ENCODE measurements around the gene MTA3.

Gene MTA3

DNA sequence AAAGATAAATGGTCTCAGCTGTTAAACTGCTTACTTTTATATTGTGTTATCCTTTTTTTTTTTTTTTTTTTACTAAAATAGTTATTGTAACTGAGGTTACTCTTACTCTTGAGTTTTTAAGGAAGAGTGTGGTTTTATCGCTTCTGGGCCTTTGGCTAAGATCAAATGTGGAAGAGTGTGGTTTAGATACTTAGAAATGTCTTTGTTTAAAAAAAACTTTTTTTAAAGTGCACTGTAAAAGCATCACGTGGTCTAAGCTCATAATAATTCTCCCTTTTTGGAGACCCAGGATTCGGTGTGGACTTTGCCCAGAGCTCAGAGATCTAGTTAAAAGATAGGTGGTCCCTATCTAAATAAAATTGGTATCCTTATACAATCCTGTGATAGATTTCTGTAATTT, 207.4 kb downstream of the MTA3 start:
- Histone ChIP-seq H3K27me3 (ENCODE audit: insufficient read depth, poor library complexity, severe bottlenecking) (no peaks in the 10 kb centered on the region), H3K4me3 (replicated peaks; ENCODE audit: insufficient read depth, low read length) (no peak overlapping the region), H3K27ac (replicated peaks) (no peak overlapping the region)
- no peak for DNase-seq (ENCODE audit: low read depth in 1 of 2, low spot score in 1 of 2)
- TF ChIP-seq, protein P1, sequence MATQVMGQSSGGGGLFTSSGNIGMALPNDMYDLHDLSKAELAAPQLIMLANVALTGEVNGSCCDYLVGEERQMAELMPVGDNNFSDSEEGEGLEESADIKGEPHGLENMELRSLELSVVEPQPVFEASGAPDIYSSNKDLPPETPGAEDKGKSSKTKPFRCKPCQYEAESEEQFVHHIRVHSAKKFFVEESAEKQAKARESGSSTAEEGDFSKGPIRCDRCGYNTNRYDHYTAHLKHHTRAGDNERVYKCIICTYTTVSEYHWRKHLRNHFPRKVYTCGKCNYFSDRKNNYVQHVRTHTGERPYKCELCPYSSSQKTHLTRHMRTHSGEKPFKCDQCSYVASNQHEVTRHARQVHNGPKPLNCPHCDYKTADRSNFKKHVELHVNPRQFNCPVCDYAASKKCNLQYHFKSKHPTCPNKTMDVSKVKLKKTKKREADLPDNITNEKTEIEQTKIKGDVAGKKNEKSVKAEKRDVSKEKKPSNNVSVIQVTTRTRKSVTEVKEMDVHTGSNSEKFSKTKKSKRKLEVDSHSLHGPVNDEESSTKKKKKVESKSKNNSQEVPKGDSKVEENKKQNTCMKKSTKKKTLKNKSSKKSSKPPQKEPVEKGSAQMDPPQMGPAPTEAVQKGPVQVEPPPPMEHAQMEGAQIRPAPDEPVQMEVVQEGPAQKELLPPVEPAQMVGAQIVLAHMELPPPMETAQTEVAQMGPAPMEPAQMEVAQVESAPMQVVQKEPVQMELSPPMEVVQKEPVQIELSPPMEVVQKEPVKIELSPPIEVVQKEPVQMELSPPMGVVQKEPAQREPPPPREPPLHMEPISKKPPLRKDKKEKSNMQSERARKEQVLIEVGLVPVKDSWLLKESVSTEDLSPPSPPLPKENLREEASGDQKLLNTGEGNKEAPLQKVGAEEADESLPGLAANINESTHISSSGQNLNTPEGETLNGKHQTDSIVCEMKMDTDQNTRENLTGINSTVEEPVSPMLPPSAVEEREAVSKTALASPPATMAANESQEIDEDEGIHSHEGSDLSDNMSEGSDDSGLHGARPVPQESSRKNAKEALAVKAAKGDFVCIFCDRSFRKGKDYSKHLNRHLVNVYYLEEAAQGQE (IDR thresholded peaks at IDR 0.05; ENCODE audit: insufficient replicate concordance, low read depth) = no peak
- TF ChIP-seq GABPA (IDR thresholded peaks at IDR 0.05; ENCODE audit: low read depth) = no peak
- TF ChIP-seq, protein P2, sequence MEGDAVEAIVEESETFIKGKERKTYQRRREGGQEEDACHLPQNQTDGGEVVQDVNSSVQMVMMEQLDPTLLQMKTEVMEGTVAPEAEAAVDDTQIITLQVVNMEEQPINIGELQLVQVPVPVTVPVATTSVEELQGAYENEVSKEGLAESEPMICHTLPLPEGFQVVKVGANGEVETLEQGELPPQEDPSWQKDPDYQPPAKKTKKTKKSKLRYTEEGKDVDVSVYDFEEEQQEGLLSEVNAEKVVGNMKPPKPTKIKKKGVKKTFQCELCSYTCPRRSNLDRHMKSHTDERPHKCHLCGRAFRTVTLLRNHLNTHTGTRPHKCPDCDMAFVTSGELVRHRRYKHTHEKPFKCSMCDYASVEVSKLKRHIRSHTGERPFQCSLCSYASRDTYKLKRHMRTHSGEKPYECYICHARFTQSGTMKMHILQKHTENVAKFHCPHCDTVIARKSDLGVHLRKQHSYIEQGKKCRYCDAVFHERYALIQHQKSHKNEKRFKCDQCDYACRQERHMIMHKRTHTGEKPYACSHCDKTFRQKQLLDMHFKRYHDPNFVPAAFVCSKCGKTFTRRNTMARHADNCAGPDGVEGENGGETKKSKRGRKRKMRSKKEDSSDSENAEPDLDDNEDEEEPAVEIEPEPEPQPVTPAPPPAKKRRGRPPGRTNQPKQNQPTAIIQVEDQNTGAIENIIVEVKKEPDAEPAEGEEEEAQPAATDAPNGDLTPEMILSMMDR (IDR thresholded peaks at IDR 0.05; ENCODE audit: insufficient read depth, low read length) = no peak
- no peak for TF ChIP-seq POLR2AphosphoS5 (IDR thresholded peaks at IDR 0.05; ENCODE audit: low read depth)
- TF ChIP-seq SPI1 (IDR thresholded peaks at IDR 0.05; ENCODE audit: borderline replicate concordance, low read depth) = no peak

DNA sequence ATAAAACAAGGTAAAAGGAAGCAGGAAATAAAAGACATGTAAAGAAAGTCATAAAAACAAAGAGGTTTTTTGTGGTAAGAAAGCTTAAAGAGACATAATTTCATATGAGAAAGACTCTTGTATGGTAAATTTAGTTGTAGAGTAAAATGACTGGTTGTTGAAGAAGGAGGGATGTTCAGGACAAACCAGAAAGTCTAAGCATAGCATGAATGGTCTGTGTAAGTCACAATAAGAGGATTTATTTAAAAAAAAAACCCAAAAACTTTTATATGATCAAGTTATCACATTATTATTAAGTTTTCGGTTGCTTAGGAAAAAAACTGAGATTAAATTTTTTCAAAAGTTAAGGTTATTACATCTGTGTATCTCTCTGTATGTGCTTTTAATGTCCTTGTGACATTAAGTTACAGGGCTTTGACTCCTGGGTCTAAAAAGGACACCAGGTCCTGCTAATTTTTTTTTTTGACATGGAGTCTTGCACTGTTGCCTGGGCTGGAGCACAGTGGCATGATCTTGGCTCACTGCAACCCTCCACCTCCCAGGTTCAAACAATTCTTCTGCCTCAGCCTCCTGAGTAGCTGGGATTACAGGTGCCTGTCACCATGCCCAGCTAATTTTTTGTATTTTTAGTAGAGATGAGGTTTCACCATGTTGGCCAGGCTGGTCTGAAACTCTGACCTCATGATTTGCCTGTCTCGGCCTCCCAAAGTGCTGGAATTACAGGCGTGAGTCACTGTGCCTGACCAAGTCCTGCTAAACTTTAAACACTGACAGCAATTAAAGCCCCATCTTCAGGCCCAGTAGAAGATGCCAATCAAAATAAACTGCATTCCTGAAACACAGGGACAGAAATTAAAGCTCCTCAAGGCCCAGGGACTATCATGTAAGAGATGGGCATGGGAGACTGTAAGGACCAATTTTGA, 209.7 kb downstream of the MTA3 start:
- Histone ChIP-seq H3K27ac (replicated peaks) (no peak overlapping the region), H3K4me3 (replicated peaks; ENCODE audit: insufficient read depth, low read length) (no peak overlapping the region), H3K27me3 (ENCODE audit: insufficient read depth, poor library complexity, severe bottlenecking) (no peaks in the 10 kb centered on the region)
- TF ChIP-seq GABPA (IDR thresholded peaks at IDR 0.05; ENCODE audit: low read depth) (no peak), POLR2AphosphoS5 (IDR thresholded peaks at IDR 0.05; ENCODE audit: low read depth) (no peak), SPI1 (IDR thresholded peaks at IDR 0.05; ENCODE audit: borderline replicate concordance, low read depth) (no peak)
- TF ChIP-seq, protein P2 (IDR thresholded peaks at IDR 0.05; ENCODE audit: insufficient read depth, low read length) = no peak
- TF ChIP-seq, protein P1 (IDR thresholded peaks at IDR 0.05; ENCODE audit: insufficient replicate concordance, low read depth) = no peak
- DNase-seq (ENCODE audit: low read depth in 1 of 2, low spot score in 1 of 2) = no peak

DNA sequence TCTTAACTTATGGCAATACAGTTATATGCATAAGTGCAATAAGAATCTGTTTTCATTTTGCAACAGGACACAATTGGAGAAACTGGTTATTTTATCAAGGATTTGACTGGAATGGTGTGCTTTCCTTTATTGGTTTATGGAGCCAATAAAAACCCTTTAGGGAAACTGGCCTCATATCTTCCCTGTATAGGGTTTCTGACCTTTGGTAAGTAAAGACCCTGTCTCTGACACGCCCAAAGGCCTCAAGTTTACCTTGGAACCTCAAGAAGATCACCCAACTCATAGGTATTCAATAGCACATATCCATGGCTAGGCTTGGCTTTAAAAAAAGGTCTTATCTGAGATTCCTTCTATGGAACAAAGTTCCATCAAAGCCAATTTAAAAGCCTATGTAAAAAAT, 212.7 kb downstream of the MTA3 start:
- Histone ChIP-seq H3K27ac (replicated peaks) (no peak overlapping the region), H3K27me3 (ENCODE audit: insufficient read depth, poor library complexity, severe bottlenecking) (no peaks in the 10 kb centered on the region), H3K4me3 (replicated peaks; ENCODE audit: insufficient read depth, low read length) (no peak overlapping the region)
- no peak for DNase-seq (ENCODE audit: low read depth in 1 of 2, low spot score in 1 of 2)
- TF ChIP-seq GABPA (IDR thresholded peaks at IDR 0.05; ENCODE audit: low read depth) (no peak), SPI1 (IDR thresholded peaks at IDR 0.05; ENCODE audit: borderline replicate concordance, low read depth) (no peak), POLR2AphosphoS5 (IDR thresholded peaks at IDR 0.05; ENCODE audit: low read depth) (no peak)
- TF ChIP-seq, protein P2 (IDR thresholded peaks at IDR 0.05; ENCODE audit: insufficient read depth, low read length) = no peak
- TF ChIP-seq, protein P1 (IDR thresholded peaks at IDR 0.05; ENCODE audit: insufficient replicate concordance, low read depth) = no peak
